Ureter (tissue), 1 donor: ENCODE results near the gene RBCK1. TPM values are rescaled to one million over a fixed set of nuclear protein-coding genes. Genes with fewer than 3 reads are reported as not detected.
"Not testable (repeated sequence)": the region's sequence is repeated elsewhere in the genome, so short reads cannot be mapped to it uniquely, and the experiment has no call there.

ENCODE experiments used
- DNase-seq: peaks from one replicate; pipeline ENCODE4 v3.0.0-alpha.2; 2020; ENCODE audit warnings: low spot score
- total RNA-seq: library from RNA; stranded (reverse); gene quantifications from one replicate; pipeline ENCODE4 v1.2.4, GENCODE V29; 2023
- donor health status: DM: yes; HTN: yes; CAD: no.

Gene RBCK1
- total RNA-seq, 1 donor from 2014 or later: 133 TPM

GRCh38 chr20:435558-435957, 27.5 kb downstream of the RBCK1 start:
- no peak for DNase-seq

DNA sequence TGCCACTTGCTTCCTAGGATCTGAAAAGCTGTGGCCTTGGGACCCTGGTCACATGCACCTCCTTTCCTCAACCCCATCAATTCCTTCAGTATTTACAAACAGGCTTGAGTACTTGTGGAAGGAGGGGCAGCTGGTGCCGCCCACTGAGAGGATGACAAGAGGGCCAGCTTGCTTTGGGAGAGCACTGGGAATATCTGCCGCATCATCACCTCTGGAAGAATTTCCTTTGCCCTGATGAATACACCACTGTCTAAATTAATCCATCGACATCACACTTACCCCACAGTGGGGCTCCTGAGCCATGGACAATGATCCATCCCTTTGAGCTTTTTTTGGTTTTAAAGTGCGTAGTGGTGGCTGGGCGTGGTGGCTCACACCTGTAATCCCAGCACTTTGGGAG, 28.4 kb downstream of the RBCK1 start:
- no peak for DNase-seq

GRCh38 chr20:437787-438486, 29.8 kb downstream of the RBCK1 start:
- no peak for DNase-seq

DNA sequence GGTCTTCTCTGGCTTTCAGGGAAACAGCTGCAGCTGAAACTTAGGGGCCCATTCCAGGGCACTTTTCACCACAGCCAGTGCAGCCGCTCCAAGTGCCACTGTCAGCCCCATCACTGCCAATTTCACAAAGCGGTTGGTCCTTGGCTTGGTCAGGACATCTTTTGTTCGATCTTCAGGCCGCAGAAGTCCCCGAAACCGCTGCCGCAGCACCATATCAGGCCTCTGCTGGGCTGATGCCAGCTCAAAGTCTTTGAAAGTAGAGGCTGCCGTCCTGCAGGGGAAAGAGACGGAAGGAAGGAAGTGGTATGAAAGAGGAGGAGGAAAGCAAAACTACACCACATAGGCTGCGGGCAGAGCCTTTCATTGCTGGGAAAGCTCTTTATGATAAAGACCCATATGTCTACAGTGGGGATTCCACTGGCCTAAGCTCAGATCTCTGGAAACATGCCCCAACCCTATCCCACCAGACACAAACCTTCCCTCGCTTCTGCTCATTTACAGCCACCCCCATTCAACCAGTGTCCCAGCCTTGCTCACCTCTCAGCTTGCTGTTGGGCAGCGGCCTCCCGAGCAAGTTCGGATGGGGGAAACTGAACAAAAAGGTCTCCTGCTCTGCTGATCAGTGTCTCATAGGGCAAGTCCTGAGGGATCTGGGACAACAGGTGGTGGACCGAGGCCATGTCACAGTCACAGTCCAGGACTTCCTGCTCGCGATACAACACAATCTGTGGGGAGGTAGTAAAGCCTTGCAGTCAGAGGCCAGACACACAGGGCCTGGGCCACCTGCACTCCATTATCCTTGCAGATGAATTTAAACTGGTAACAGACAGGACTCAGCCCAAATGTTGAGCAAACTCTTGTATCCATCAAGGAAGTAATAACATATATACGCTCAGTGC, 30.7 kb downstream of the RBCK1 start:
- DNase-seq: no peak

DNA sequence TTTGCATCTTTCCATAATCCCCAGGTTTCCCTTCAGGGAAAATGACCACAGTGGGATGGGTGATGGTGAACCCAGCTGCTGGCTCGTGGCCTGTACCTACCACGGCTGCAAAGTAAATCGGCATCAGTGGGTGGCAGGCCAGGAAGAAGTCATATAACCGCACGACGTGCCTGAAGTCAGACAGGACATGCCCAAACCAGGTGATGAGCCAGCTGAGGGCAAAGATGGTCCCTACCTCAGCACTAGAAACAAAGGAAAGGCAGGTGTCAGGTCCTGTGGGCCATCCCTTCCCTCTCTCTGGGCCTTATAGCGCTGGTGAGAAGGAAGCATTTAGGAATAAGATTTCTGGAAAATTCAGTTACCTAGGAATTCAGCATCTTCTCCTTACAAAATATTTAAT, 32.0 kb downstream of the RBCK1 start:
- DNase-seq: no peak

DNA sequence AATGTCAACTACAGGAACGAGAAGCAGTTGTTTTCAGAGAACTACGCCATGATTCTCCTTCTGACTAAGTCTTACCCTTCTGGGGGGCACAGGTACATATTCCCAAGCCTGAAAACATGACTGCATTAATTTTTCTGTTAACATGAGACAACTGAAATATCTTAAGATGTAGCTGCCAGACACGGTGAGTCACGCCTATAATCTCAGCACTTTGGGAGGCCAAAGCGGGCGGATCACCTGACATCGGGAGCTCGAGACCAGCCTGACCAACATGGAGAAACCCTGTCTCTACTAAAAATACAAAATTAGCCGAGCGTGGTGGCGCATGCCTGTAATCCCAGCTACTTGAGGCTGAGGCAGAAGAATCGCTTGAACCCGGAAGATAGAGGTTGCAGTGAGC, 32.5 kb downstream of the RBCK1 start:
- DNase-seq: no peak

GRCh38 chr20:443223-443775, 35.2 kb downstream of the RBCK1 start:
- DNase-seq: no peak

- DNase-seq: no peak
These were observed 36.0 kb downstream of the RBCK1 start for GRCh38 chr20:444117-444516.

DNA sequence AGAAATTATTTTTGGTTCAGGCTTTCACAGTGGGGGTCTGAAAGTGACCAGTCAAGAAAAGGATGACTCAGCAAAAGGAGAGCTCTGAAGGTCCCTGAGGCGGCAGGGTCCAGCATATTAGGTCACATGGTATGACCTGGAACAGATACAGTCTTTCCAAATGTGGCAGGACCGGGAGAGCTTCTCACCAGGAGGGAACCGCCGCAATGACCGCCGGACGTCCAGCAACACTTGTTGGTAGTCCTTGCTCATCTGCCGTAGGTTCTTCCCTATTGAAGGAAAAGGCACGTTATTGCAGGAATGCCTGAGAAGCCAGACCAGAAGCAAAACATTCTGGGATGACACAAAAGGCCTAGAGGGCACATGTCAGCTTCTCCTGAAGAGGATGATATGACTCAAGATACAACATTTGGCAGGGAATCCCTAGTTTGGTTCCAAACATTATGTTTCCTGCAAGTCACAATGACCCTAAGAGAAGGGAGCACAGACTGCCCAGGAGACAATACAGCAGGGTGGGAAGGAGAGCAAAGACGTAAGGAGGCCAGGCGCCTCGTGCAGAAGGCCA, 36.8 kb downstream of the RBCK1 start:
- no peak for DNase-seq

DNA sequence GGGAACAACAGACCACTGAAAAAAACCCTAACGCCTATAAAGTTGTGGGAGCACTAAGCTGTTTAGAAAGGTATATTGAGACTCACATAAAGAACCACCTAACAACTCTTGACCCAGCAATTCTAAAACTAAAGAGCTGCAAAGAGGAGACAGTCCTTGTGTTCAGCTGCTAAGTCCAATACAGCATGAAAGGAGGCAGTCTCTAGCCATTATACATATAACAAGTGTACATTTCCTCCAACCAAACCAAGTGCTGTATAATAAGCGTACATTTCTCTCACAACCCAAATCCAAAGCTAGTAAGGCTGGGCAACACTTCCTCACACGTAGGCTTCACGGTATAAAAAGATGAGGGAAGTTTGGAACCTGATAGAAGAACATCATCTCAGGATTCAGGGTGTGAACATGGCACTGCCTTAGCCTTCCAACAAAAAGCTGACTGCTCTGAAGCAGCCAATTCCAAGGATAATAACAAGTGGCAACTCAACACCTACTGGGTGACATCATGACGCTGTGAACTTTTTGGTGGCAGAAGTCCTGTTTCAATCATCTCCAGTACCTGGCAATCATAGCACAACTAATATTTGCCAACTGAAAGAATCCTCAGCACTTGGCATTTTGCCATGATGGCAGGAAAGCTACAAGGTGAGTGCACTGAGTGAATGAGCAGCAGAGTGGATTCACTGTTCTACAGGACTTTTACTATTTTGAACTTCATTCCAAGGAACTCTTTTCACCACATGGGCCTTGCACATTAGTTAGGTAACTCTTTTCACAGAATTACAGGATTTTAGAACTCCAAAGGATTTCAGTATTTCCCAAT, 37.6 kb downstream of the RBCK1 start:
- DNase-seq: no peak

DNA sequence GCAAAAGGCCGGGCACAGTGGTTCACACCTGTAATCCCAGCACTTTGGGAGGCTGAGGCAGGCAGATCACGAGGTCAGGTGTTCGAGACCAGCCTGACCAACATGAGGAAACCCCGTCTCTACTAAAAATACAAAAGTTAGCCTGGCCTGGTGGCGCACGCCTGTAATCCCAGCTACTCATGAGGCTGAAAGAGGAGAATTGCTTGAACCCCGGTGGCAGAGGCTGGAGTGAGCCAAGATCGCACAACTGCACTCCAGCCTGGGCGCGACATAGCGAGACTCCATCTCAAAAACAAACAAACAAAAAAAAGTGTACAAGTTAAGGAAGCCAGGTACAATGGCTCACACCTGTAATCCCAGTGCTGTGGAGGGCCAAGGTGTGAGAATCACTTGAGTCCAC, 43.9 kb downstream of the RBCK1 start:
- not testable (repeated sequence) for DNase-seq

GRCh38 chr20:454951-455350, 46.9 kb downstream of the RBCK1 start:
- no peak for DNase-seq

DNA sequence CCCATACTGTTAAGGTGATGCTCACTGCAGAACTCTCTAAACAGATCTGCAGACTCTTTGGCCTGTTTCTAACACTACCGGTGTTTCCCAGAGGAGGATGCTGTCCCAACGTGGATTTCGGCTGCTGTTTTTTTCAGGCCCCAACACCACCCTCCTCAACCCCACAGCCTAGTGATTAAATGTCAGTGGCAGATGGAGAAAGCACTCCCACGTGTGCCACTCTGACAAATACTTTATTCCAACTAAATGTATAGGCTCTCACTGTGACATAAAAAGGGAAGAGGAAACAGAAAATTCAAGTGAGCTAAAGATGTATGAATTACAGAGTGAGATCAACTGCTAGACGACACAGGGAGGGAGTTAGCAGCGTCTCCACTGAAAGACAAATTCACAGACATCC, 50.7 kb downstream of the RBCK1 start:
- DNase-seq: no peak

GRCh38 chr20:460180-460579, 52.1 kb downstream of the RBCK1 start:
- no peak for DNase-seq

- no peak for DNase-seq
These were observed 52.6 kb downstream of the RBCK1 start for GRCh38 chr20:460707-461106.

GRCh38 chr20:461254-462198, 53.4 kb downstream of the RBCK1 start:
- peak; percentile 60 for DNase-seq

DNA sequence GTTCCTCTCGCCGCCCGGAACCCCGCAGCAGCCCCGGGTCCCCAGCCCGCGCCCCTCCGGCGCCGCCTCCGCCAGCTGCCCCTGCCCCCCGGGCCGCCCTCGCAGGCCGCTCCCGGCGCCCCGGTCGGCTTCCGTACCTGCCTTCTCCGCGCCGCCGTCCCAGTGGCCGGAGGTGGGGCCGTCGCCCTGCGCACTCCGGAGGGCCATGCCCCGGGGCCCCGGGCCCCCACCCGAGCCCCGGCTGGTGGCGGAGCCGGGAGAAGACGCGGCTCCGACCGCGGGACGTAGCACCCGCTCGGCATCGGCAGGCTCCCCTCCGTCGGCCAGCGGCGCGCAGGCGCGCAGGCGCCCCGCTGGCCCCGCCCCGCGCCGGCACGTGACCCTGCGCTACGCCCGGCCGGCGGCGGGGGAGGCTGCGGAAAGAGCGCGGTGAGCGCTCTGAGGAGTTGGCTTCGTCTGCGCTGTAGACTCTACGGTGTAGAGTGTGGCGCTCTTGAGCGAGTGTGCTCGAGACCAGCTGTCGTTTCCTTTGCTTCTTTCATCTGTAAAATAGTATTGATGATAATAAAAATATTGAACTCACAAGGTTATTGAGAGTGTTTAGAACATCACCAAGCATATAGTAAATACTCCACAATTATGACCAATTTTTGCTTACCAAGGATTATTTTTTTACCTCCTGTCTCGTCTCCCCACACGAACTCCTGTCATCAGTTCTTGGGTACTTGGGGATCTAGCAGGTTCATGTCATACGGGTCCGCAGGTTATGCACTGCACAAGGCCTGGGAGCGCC, 54.3 kb downstream of the RBCK1 start, which contains the start of gene TBC1D20:
Gene TBC1D20 (minus strand): TSS at position 335 of the 793 bp plus-strand sequence. CDS start 128 bp downstream, at position 207.
- DNase-seq: peak; percentile 86

DNA sequence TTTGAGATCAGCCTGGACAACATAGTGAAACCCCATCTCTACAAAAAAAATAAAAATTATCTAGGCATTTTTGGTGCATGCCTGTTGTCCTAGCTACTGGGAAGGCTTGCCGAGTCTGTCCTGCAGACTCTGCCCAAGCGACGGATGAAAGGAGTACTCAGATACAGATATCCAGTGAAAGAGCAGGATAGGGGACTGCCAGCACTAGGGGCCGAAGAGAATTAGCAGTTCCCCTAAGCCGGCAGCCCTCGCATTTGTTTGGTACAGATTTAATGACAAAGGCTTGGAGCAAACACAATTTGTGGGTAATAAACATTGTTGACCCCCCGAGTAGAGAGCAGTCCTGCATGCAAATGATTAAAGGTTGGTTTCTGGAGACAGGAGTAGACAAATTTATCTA, 59.7 kb downstream of the RBCK1 start:
- DNase-seq: no peak

DNA sequence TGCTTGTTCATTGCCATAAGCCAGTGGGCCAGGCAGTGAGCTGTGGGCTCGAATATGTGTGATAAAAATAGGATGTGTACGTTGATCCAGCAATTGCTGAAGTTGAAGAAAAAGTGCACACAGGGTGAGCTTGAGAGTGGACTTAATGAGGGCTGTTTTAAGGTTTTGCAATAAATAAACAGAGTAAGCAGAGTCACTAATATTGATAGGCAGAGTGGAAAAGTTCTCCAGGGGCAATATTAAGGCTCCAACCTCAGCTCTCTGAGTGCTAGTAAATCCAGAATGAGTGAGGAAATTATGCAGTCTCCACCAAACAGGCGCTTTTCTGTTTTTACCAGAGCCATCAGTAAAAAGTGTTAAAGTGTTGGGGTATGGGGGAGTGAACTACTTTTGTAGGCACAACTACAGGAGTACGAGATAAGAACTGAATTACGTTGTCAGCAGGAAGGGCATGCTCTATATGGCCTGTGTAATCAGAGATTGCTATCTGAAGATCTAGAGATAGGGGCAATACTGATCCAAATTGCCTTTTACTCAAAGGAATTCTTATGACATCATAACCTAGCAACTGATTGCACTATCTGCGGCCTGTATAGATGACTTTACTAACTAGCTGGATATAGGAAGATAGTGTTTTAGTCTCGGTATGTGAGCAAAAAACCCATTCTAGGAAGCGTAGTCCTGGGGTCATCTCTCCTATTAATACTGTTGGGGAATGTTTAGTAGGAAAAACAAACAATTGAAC, 61.8 kb downstream of the RBCK1 start:
- no peak for DNase-seq
